ENCODE measurements around the gene CCDC138.

Gene CCDC138

DNA sequence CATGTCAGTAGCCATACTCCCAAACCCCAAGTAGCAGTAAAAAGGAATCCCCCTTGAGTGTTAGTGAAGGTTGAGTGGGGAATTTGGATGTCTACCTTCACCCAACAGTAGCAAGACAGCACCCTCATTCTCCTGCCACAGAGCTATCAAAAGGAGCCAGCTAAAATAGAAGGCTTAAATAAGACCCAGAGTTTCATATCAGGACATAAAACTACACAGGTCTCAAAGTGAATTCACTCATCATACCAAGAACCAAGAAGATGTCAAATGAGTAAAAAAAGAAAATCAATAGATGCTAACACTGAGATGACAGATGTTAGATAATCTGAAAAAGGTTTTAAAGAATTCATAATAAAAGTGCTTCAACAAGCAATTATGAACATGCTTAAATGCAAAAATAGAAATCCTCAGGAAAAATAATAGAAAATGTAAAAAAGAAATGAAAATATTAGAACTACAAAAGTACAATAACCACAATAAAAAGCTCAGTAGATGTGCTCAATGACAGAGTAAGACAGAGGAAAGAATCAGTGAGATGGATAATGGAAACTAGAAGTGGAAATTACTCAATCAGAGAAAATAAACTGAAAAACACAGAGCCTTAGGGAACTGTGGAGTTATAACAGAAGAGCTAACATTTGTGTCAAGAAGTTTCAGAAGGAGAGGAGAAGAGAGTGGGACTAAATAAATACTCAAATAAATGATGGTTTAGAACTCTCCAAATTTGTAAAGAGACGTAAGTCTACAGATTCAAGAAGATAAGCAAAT, 111.9 kb downstream of the CCDC138 start:
- no peak for DNase-seq

GRCh38 chr2:108904680-108905079, 118.1 kb downstream of the CCDC138 start:
- no peak for DNase-seq

DNA sequence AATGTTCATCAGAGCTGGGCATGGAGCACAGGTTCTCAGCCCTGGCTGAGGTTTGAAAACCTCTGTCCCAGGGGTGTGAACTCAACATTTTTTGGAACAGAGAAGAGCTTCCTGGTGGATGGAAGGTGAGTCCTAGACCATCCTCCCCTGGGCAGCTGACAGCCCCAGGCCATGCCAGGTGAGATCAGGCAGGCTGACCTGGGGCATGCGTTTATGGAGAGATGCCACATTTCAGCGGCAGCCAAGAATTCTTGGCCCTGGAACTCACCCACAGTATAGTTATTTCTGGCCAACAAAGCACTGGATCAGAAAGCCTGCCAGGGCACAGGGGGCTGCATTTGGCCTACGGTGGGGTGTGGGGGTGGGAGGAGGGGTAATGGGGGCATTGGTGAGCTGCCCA, 118.6 kb downstream of the CCDC138 start:
- DNase-seq, result no peak

DNA sequence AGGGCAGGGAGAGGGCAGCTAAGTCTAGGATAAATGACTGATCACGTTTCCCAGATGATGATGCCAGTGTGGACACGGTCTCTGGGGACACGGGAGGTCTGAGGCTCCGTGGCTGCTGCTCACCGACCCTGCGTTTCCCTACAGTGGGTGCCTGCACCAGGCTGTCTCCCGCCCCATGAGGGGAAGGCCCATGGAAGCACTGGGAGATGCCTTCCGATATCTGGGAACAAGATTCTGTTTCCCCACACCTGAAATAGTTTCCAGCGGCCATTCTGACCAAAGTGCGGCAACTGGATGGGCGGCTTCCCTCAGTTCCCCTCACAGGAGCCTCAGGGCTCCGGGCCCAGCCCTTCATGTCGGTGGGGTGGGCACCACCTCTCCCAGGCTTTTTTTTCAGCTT, 119.3 kb downstream of the CCDC138 start:
- DNase-seq, result no peak

GRCh38 chr2:108906403-108907077, 120.0 kb downstream of the CCDC138 start:
- no peak for DNase-seq

- DNase-seq, result no peak
Observed at GRCh38 chr2:108907822-108908712, 121.5 kb downstream of the CCDC138 start.

GRCh38 chr2:108908713-108909070, 122.1 kb downstream of the CCDC138 start:
- no peak for DNase-seq

DNA sequence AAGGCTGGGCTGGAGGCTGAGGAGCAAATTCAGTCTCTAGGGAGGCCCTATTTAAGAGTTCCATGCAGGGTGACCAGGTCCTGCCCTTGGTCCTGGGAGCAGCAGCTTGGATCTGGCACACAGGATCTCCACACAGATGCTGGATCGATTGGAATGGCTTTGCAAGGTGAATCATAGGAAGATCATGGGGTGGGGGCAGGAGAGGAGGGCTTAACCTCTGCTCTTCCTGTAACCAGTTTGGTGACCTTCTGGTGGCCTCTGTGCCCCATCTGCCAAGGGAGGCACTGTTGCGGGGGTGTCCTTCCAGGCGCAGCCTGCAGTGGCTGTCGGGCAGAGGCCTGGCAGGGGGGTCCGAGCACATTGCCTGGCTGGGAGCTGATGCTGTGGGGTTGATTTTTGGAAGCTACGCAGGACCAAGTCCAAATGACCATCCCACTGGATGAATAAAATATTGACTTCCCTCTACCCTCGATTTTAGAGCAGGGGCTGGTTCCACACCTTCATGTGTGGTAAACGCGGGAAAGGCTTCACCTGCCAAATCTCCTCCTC, 122.8 kb downstream of the CCDC138 start:
- DNase-seq, result no peak

- no peak for DNase-seq
Observed at GRCh38 chr2:108910011-108910431, 123.5 kb downstream of the CCDC138 start.

DNA sequence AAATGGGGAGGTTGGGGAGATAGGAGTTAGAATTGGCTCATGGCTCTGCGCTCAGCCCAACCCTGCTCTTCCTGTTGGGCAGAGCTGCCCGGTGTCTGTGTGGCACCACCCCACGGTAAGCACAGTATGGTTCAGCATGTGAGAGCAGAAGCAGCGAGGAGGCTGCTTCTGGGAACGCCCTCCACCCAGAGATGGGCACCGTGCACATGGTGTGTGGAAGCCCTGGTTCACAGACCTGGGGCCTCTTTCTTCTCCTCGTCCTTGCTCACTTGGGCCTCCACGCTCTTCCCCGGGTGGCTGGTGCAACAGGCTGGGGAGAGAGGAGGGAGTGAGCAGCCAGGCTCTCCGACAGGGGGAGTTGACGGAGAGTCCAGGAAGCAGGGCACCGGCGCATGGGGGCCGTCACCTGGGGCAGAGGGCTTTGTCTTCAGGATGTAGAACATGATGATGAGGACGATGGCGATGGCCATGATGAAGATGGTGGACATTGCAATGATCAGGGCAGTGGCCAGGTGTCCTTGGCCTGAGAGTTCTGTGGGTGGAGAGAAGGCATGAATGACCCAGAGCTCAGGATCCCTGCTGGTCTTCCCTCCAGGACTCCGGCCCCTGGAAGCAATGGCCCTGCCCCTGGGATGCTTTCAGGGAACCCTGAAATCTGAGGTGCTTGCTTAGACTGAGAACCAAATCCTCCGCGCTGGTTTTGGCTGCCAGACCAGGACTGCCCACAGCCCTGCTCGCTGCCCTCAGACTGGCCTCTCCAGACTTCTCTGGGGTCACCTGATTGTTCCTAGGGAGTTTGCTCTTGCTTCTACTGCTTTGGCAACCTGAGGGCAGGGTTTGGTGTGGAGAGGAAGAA, 124.2 kb downstream of the CCDC138 start:
- DNase-seq, result no peak

- no peak for DNase-seq
Observed at GRCh38 chr2:108911401-108911800, 124.8 kb downstream of the CCDC138 start.

DNA sequence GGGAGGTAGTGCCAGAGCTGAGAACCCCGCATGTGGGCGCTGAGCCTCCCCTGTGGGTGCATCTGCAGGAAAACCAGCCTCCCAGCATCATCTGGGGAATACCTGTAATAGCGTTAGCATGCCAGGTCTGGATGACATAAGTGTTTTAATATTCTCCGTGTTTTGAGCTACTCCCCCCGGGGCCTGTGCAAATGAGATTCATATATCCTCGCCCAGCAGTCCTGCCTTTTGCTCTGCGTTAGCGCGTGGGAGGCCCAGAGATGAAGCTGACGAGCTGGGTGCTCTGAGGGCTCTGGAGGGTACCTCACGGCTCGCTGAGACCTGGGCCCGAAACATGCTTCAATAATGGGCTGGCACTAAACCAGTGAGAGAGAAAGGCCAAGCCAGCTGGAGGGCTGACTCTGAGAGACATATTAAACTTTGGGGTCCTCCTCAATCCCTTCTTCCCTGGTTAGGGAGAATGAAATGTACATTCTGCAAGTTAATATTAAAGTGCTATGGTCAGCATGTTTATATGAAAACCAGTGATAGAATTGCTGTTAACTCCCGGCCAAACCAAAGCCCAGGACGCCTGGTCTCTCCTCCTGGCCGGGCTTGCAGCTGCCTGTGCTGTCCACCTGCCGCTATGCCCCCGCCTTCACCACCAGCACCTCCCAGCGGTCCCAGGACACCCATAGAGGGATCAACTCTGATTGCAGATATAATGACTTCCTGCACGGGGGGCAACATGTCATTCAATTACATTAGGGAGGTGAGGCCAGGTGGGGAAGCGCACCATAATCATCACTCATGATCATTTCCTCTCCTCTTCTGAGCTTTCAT, 125.4 kb downstream of the CCDC138 start:
- no peak for DNase-seq

GRCh38 chr2:108912629-108912902, 126.0 kb downstream of the CCDC138 start:
- no peak for DNase-seq

GRCh38 chr2:108916122-108916795, 129.7 kb downstream of the CCDC138 start:
- no peak for DNase-seq

GRCh38 chr2:108916796-108917421, 130.3 kb downstream of the CCDC138 start:
- no peak for DNase-seq

GRCh38 chr2:108917526-108917925, 131.0 kb downstream of the CCDC138 start:
- no peak for DNase-seq

DNA sequence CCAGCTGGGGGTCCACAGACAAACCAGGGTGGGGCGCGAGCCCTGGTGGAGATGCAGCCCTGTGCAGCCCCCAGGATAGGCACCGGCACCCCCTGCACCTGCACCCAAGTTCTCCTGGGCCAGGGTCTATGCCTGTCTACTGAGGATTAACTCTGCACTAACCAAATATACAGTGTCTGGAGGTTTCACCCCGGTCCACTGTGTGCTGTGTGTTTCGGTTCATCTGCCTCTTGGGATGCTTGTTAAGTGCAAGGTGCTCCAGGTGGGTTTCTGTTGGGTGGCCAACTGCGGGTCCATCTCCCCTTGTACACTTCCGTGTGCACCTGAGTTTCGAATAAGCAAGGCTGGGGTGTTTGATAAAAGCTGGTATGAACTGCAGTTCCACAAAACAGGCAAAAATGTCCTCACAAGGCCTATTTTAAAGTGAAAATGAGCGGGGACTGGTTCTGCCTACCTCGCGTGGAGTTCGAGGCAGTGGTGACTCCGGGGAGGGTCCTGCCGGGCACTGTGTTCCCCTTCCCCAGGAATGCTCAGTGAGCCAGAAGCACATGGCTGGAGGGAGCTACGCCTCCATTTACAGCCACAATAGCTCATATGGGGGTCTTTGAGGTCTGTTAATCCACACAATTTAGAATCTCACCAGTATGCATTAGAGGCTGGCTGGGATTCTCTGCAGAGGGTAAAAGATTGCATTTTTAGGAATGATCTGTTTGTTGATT, 131.7 kb downstream of the CCDC138 start:
- no peak for DNase-seq

DNA sequence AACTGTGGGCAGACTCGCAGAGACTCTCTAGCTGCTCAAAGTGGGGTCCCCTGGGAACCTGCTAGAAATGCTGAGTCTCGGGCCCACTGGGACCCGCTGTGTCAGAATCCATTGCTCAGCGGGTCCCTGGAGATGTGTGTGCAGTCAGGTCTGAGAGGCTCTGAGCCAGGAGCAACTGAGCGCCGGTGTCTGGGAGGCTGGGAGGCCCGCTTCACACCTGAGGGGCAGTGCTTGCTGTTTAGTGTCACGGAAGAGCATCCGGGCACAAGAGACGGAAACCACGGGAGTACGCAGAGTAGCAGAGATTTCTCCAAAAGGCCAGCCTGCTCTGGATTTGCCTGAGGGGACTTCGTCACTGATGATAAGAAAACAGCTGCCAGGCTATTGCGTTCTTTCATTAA, 132.4 kb downstream of the CCDC138 start:
- no peak for DNase-seq

- no peak for DNase-seq
Observed at GRCh38 chr2:108919571-108920373, 133.2 kb downstream of the CCDC138 start.

Measured in HCEC 1CT (cell line).